ELF-1 (cell line): ENCODE results near the gene SMARCC2.
"Not testable (repeated sequence)": the region's sequence is repeated elsewhere in the genome, so short reads cannot be mapped to it uniquely, and the experiment has no call there.

Experiments used
- DNase-seq: peaks from one replicate; pipeline ENCODE4 v3.0.0-alpha.2; 2016; ENCODE audit warnings: low read depth, low spot score

The SMARCC2 gene

DNA sequence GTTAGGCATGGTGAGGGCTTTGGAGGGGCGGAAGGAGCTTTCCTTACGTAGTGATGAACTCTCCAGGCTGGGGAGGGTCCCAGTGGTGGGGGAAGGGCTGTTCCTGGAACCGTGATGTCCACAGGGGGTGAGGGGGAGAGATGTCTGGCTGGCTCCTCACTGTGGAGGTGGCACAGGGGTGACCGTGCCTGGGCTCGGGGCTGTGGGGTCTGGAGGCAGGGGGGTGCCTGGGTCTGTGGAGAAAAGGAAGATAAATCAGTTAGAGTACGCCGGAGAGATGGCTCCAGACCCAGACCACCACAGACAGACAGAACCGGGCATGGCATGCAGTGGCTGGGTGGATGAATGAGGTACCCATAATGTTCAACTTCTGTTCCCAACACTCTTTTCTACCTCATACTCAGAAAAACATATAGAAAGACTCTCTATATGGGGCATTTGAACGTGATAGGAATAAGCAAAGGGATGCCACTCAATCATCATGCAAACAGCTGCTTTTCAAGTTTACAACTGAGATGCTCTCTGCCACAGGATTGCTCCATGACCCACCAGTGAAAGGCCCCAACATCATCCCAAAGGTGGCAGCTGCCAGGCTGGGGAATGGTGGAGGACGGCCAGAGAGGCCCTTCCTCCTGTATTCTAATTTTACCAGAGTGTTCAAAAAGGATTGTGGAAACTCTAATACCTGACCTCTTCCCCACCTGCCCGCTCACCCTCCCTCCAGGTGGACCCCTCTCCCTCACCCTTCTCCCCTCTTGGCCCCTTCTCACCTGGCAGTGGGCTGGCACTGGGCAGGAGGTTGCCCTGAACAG, 25.5 kb downstream of the SMARCC2 start:
- DNase-seq, result peak; percentile 30

DNA sequence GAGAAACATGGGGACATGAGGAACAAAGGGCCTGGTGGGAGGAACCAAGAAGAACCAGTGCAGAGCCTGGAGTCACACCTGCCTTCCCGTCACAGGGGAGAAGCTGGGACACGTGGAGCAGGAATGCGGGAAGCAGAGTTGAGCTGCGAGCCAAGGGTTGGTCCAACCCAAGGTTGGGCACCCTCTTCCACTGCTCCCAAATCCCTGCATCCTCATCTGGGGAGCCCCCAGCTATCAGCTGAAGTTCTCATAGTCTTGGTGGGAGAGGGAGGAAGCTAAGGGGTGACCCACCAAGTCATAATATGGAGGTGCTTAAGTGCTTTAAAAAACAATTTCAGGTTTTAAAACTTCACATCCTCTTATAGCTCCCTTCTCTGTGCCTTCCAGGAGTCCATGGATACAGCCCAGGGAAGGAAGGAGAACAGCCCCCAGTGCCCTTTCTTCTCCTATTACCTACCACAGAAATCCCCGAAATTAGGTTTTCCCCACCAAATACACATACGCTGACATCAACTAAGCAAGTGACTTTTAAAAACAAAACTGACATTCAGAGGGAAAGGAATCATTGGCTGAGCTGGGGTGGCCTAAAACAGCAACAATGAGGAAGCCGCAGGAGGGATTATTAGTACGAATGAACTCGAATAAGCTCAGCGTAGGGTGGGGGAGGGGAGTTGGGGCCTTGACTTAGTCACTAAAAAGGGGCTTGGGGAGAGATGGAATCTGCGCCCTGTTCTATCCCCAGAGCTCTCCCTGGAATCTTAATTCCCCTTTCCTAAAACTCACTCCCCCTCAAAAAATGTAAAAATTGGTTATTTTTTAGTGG, 26.6 kb downstream of the SMARCC2 start:
- peak; percentile 39 for DNase-seq

- DNase-seq, result peak; percentile 31
Observed at GRCh38 chr12:56161690-56162351, 27.5 kb downstream of the SMARCC2 start.

DNA sequence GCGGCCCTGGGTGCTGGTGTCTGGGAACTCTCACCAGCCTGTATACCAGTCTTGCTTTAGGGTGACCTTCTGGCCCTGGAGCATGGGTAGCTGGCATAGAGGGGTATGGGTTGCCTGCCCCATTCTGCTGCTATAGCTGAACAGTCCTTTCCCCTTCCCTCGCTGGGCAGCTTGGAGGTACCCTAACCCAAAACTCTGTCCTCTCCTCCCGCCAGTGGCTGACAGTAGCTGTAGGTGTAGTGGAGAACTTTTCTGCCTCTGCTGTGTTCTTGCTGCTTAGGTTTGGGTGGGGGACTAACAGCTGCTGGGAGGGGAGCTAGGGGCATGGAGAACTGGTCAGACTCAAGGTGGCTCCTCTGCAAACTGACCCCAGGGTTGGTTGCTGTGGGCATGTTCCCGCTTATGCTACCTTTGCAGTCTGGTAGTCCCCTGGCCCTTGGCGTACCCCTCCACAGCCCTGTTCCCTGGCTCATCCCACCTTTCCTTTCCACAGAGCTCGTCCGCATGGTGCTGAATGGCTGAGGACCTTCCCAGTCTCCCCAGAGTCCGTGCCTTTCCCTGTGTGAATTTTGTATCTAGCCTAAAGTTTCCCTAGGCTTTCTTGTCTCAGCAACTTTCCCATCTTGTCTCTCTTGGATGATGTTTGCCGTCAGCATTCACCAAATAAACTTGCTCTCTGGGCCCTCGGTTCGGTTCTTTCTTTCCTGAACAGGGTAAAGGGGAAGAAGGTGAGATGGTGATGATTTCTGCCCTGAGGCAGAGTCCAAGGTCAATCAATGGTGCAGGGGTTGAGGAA, 28.2 kb downstream of the SMARCC2 start:
- DNase-seq, result peak; percentile 14

GRCh38 chr12:56160193-56160763, 29.0 kb downstream of the SMARCC2 start:
- DNase-seq, result peak; percentile 16

GRCh38 chr12:56159482-56160192, 29.6 kb downstream of the SMARCC2 start:
- DNase-seq, result no peak

DNA sequence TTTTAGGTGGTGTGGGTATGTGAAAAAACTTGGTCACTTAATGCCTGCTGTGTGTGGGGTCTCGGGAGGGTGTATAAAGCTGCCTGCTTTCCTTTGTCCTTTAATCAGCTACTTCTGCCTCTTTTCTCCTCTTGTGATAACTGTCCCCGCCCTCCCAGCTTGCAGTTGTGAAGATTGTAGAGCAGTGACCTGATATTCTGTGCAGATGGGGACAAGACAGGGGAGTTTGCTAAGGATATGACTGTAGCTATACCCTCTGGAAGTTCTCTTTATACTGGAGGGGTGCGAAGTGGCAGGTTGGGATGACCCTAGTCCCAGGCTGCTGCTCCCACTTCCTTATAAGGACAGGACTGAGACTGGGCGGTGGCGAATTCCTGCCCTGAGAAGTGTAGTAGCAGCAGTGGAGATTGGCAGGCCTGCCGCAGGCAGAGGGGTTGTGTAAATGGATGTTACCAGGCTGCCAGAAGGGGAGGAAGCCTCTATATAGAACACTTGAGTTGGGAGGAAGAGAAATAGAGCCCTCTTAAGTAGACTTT, 30.3 kb downstream of the SMARCC2 start:
- peak; percentile 91 for DNase-seq

- peak; percentile 95 for DNase-seq
Observed at GRCh38 chr12:56158029-56158925, 31.0 kb downstream of the SMARCC2 start, which contains the start of gene MYL6. MYL6 (plus strand) TSS chr12:56158359; CDS start chr12:56158402, 43 bp downstream.

GRCh38 chr12:56157201-56158028, 31.9 kb downstream of the SMARCC2 start:
- peak; percentile 93 for DNase-seq

- not testable (repeated sequence) for DNase-seq
Observed at GRCh38 chr12:56156464-56157200, 32.7 kb downstream of the SMARCC2 start.

DNA sequence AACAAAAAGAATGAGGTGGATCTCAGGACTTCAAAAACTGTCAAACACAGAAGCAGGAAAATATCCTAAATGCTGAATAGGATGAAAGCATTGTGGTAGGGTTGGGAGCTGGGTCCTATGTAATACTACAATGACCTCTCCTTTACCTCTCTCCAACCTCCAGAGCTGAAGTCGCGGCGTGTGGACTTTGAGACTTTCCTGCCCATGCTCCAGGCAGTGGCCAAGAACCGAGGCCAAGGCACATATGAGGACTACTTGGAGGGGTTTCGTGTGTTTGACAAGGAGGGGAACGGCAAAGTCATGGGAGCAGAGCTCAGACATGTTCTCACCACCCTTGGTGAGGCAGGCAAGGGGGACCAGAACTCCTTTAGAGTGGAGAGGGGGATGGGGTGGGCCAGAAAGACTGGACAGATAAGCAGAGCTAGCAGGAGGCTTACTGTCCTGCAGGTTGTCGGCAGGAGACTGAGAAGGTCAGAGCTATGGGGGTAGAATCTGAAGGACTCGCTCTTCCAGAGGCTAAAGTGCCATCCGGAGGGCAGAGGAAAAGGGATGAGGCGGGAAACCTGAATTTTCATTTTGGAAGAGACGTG, 33.9 kb downstream of the SMARCC2 start:
- DNase-seq, result no peak

DNA sequence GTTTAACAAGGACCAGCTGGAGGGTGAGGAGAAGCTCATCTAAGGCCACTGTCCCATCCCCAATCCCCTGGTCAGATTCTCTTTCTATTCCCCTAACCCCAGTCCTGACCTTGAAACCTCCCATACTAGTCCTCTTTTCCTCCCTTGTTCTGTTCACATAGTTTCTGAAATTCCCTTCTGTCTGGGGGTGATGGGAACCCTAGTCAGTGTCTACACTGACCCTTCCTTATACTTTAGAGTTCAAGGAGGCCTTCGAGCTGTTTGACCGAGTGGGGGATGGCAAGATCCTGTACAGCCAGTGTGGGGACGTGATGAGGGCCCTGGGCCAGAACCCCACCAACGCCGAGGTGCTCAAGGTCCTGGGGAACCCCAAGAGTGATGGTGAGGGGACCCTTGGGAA, 34.5 kb downstream of the SMARCC2 start:
- no peak for DNase-seq

DNA sequence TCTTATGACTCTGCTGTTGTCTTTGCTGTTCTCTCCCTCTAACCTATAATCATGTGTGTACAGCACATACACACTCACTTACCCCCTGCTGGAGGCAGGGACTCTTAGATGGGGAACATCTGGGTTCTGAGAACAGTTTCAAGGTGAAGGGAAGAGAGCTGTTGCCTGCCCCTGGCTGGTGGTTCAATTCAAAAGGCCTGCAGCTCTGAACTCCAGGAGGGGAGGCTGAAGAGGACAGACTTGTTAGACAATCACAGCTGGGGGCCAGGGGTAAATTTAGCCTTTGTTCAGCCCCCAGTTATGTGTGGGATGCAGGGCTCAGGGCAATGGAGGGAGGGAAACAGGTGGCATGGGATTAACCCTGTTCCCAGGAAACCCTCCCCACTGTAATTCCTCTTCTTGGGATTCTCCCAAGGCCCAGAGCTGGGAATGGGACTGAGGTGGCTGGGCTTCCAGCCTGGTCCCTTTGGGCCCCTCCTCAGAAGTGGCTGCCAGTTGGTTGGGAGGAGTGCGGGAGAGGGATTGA, 35.0 kb downstream of the SMARCC2 start:
- DNase-seq, result no peak

- no peak for DNase-seq
Observed at GRCh38 chr12:56153678-56154065, 35.6 kb downstream of the SMARCC2 start.

DNA sequence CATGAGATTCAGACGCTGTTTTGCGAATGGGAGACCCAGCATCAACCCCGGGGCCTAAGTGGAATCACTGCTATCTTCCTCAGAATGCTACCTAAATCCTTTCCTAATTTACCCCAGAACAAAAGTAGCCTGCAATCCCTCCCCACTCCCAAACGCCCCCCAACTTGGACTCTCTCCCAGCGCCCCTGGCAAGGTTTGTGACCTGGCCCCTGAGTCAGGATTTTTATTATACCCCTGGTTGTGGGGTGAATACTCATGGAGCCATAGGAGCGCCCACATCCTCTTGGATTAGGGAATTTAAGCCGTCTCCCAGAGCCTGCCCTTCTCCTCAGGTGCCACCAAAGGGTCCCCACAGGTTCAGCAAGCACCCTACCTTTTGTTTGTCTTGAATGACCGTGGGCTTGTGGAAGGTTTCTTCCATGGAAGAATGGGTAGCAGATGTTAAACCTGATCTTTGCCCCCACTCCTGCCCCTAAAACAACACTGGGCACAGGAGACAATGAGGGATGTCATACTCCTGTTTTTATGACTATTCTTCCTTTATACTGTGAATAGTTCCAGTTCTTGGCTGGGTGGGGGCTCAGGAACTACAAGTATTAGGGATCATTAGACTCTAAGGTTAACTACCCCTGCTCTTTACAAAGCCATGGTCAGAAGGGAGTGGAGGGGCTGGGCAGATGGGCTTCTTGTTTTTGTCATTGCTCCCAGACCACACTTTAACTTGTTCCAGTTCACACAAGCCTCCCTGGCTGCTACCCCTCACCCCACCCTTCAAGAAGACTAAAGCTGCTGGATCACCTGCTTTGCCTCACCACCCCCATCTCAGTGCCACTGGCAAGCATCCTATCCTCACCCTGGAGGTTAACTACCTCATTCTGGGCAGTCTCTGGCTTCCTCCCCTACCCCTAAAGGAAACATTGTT, 36.3 kb downstream of the SMARCC2 start:
- no peak for DNase-seq
